ENCODE measurements around the gene ASPDH. TPM values are rescaled to one million over a fixed set of nuclear protein-coding genes. Genes with fewer than 3 reads are reported as not detected.

ASPDH gene
- total and polyA plus RNA-seq, 2 of the 13 experiments (the other 11 are each of a cell fraction or from before 2014, with no cell fraction given): 2.2 to 3.3 TPM

DNA sequence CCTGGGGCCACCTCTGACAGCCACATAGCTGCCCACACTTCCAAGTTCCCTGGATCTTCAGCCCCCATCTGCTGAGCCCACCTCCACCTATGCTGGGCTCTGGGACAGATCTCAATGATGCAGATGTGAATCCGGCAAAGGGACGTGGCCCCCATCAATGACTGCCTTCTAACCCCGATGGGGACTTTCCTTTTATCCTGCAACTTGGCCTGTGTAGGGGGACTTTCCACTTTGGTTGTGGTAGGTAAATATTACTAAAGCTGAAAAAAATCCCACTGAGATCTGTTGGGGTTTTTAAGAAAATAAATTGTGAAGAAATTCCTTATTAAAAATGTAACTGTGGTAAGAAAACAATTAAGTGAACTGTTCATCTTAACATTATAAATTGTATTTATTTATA lies 20.8 kb upstream of the ASPDH start:
- WGBS (ENCODE audit: low lambda C conversion rate): 29% methylated on average over 3 of the region's 3 CpGs
- Histone ChIP-seq H3K9me3 (ENCODE audit: low read length) (no peaks in the 10 kb centered on the region), H4K20me1 (ENCODE audit: insufficient read depth, low read length) (no peaks in the 10 kb centered on the region), H3K4me1 (ENCODE audit: insufficient read depth, low read length) (no peaks in the 10 kb centered on the region), H2AFZ (ENCODE audit: low read length) (no peak overlapping the region), H3K4me2 (ENCODE audit: low read depth, low read length) (no peak overlapping the region), H3K79me2 (ENCODE audit: insufficient read depth, low read length) (no peaks in the 10 kb centered on the region), H3K9ac (ENCODE audit: insufficient read depth, low read depth, low read length) (no peak overlapping the region), H3K36me3 (replicated peaks in 1 of 2; ENCODE audit: control insufficient read depth in 1 of 2, insufficient read depth in 2 of 2, low read length in 2 of 2) (no peaks in the 10 kb centered on the region), H3K4me3 (replicated peaks in 1 of 3; ENCODE audit: insufficient read depth in 1 of 3, low read depth in 2 of 3, low read length in 3 of 3) (no peak overlapping the region), H3K27ac (ENCODE audit: extremely low read length, insufficient read depth, low read length) (no peak overlapping the region), H3K27me3 (ENCODE audit: control insufficient read depth in 1 of 2, insufficient read depth in 2 of 2, low read length in 2 of 2) (peaks cover 0 to 15% of the 10 kb centered on the region in 2 experiments; a peak in 3 of 5 replicates)
- ATAC-seq (no peak), DNase-seq (ENCODE audit: low spot score) (no peak), FAIRE-seq (no peak)
- intact Hi-C loops (cut with micrococcal nuclease; ENCODE audit: unreplicated experiment): no loop called here
- ChIA-PET POLR2A (no interaction called here), CTCF (ENCODE audit: low intra/inter-chr PET ratio, low total read pairs) (no interaction called here)
- in situ Hi-C loops (cut with HindIII; ENCODE audit: extremely low pct_ligation_motif_present, low pct_unique_long_range_greater_than_20kb): no loop called here
- no TSS peak for BruUV-seq (replicated peaks)
- TF ChIP-seq ZNF468 (CRISPR knock-in tag; IDR thresholded peaks at IDR 0.05): no peak
- no peak for TF ChIP-seq CREBL2 (CRISPR knock-in tag; IDR thresholded peaks at IDR 0.05; ENCODE audit: borderline replicate concordance)
- no peak for TF ChIP-seq STAT6 (CRISPR knock-in tag; IDR thresholded peaks at IDR 0.05; ENCODE audit: borderline replicate concordance)
- no peak for TF ChIP-seq ZBTB3 (CRISPR knock-in tag; IDR thresholded peaks at IDR 0.05; ENCODE audit: borderline replicate concordance, low read depth)
- TF ChIP-seq, protein P1, sequence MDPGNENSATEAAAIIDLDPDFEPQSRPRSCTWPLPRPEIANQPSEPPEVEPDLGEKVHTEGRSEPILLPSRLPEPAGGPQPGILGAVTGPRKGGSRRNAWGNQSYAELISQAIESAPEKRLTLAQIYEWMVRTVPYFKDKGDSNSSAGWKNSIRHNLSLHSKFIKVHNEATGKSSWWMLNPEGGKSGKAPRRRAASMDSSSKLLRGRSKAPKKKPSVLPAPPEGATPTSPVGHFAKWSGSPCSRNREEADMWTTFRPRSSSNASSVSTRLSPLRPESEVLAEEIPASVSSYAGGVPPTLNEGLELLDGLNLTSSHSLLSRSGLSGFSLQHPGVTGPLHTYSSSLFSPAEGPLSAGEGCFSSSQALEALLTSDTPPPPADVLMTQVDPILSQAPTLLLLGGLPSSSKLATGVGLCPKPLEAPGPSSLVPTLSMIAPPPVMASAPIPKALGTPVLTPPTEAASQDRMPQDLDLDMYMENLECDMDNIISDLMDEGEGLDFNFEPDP (CRISPR knock-in tag; conservative IDR thresholded peaks at IDR 0.05): no peak
- no peak for TF ChIP-seq GMEB2 (CRISPR knock-in tag; IDR thresholded peaks at IDR 0.05; ENCODE audit: low read depth)
- TF ChIP-seq HNRNPLL (IDR thresholded peaks at IDR 0.05; ENCODE audit: low read depth, low read length, poor library complexity, severe bottlenecking): no peak
- TF ChIP-seq CEBPB (IDR thresholded peaks at IDR 0.05; ENCODE audit: borderline replicate concordance, low read depth, low read length): no peak
- TF ChIP-seq, protein P2, sequence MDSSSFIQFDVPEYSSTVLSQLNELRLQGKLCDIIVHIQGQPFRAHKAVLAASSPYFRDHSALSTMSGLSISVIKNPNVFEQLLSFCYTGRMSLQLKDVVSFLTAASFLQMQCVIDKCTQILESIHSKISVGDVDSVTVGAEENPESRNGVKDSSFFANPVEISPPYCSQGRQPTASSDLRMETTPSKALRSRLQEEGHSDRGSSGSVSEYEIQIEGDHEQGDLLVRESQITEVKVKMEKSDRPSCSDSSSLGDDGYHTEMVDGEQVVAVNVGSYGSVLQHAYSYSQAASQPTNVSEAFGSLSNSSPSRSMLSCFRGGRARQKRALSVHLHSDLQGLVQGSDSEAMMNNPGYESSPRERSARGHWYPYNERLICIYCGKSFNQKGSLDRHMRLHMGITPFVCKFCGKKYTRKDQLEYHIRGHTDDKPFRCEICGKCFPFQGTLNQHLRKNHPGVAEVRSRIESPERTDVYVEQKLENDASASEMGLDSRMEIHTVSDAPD (CRISPR knock-in tag; IDR thresholded peaks at IDR 0.05): no peak
- TF ChIP-seq, protein P3, sequence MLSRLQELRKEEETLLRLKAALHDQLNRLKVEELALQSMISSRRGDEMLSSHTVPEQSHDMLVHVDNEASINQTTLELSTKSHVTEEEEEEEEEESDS (CRISPR knock-in tag; IDR thresholded peaks at IDR 0.05; ENCODE audit: borderline replicate concordance): no peak
- TF ChIP-seq NFKBIZ (CRISPR knock-in tag; IDR thresholded peaks at IDR 0.05): no peak
- TF ChIP-seq, protein P4, sequence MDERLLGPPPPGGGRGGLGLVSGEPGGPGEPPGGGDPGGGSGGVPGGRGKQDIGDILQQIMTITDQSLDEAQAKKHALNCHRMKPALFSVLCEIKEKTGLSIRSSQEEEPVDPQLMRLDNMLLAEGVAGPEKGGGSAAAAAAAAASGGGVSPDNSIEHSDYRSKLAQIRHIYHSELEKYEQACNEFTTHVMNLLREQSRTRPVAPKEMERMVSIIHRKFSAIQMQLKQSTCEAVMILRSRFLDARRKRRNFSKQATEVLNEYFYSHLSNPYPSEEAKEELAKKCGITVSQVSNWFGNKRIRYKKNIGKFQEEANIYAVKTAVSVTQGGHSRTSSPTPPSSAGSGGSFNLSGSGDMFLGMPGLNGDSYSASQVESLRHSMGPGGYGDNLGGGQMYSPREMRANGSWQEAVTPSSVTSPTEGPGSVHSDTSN (CRISPR knock-in tag; IDR thresholded peaks at IDR 0.05): no peak
- TF ChIP-seq HOXA3 (CRISPR knock-in tag; IDR thresholded peaks at IDR 0.05): no peak
